ENCODE data around the gene ARMC7. TPM values are rescaled to one million over a fixed set of nuclear protein-coding genes. Genes with fewer than 3 reads are reported as not detected.

ARMC7 gene
- total and polyA plus RNA-seq, 3 donors from 2014 or later, result 10.0 to 12.6 (median 11.8) TPM

DNA sequence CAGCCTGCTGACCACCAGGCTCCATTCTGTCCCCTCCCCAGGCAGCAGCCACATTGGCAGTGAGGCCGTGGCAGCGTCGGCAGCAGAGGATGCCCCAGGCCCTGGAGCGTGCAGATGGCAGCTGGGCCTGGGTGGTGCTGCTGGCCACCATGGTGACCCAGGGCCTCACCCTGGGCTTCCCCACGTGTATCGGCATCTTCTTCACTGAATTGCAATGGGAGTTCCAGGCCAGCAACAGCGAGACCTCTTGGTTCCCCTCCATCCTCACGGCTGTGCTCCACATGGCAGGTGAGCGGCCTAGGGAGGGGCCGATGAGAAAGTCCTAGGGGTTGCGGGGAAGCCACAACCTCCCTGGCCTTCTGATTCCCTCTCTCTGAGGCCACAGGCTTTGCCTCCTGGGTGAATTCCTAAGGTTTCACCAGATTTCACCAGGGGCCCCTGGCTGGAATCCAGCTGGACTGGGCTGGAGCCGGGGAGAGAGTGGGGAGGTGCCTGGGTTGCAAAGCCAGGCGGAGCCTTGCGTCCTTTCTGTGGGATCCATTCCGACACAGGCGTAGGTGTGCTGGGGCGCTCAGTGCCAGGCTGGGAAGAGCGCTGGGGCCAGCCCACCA, 16.1 kb upstream of the ARMC7 start:
- intact Hi-C loops (cut with DNase I; ENCODE audit: low total_unique reads), result no loop called here
- DNase-seq, result no peak
- TF ChIP-seq POLR2A (IDR thresholded peaks at IDR 0.05), result no peak
- TF ChIP-seq, protein P1, sequence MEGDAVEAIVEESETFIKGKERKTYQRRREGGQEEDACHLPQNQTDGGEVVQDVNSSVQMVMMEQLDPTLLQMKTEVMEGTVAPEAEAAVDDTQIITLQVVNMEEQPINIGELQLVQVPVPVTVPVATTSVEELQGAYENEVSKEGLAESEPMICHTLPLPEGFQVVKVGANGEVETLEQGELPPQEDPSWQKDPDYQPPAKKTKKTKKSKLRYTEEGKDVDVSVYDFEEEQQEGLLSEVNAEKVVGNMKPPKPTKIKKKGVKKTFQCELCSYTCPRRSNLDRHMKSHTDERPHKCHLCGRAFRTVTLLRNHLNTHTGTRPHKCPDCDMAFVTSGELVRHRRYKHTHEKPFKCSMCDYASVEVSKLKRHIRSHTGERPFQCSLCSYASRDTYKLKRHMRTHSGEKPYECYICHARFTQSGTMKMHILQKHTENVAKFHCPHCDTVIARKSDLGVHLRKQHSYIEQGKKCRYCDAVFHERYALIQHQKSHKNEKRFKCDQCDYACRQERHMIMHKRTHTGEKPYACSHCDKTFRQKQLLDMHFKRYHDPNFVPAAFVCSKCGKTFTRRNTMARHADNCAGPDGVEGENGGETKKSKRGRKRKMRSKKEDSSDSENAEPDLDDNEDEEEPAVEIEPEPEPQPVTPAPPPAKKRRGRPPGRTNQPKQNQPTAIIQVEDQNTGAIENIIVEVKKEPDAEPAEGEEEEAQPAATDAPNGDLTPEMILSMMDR (IDR thresholded peaks at IDR 0.05), result no peak
- Histone ChIP-seq H3K27ac (no peak overlapping the region), H3K9me3 (no peaks in the 10 kb centered on the region), H3K4me1 (peaks cover 11% of the 10 kb centered on the region), H3K36me3 (ENCODE audit: low read depth, missing control alignments) (no peaks in the 10 kb centered on the region), H3K27me3 (no peaks in the 10 kb centered on the region), H3K4me3 (no peak overlapping the region)
- 90 to 92% methylated on average over 2 to 18 of the region's 18 CpGs for WGBS, 2 donors

DNA sequence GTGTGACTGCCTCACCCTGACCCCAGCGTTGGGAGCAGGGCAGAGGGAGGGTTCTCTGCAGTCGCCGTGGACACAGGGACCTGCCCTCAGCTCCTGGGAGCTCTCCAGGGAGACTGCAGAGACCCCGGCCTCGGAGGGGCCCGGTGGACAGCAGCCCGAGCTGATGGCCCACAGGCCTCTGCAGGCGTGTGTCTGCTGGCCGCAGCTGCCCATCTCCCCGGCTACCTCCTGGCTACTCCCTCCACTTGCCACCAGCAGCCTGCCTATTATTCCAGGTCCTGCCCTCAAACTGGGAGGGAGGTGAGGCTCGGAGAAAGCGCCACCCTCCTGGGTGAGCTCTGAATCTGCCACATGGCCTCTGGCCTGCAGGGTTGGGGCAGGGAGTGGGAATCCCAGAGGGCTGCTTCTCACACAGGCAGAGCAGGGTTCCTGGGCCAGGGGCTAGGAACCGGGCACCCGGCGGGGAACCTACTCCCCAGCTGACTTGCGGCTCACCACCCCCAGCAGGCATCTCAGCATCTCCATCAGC, 14.8 kb upstream of the ARMC7 start:
- H3K4me3 ChIP-seq, result no peak overlapping the region
- no peak overlapping the region for H3K27ac ChIP-seq
- 77 to 86% methylated on average over 10 to 16 of the region's 16 CpGs for WGBS, 2 donors
- H3K27me3 ChIP-seq, result no peaks in the 10 kb centered on the region
- no peak for DNase-seq
- peaks cover 11% of the 10 kb centered on the region for H3K4me1 ChIP-seq
- no peaks in the 10 kb centered on the region for H3K36me3 ChIP-seq (ENCODE audit: low read depth, missing control alignments)
- intact Hi-C loops (cut with DNase I; ENCODE audit: low total_unique reads), result no loop called here
- no peak for TF ChIP-seq POLR2A (IDR thresholded peaks at IDR 0.05)
- TF ChIP-seq, protein P1 (IDR thresholded peaks at IDR 0.05), result no peak
- H3K9me3 ChIP-seq, result no peaks in the 10 kb centered on the region

- H3K4me3 ChIP-seq, result no peak overlapping the region
- no peaks in the 10 kb centered on the region for H3K36me3 ChIP-seq (ENCODE audit: low read depth, missing control alignments)
- intact Hi-C loops (cut with DNase I; ENCODE audit: low total_unique reads), result no loop called here
- WGBS, 2 donors, result 69 to 76% methylated on average over 12 to 14 of the region's 14 CpGs
- H3K27me3 ChIP-seq, result no peaks in the 10 kb centered on the region
- no peaks in the 10 kb centered on the region for H3K9me3 ChIP-seq
- no peak for DNase-seq
- no peak overlapping the region for H3K27ac ChIP-seq
- peaks cover 5% of the 10 kb centered on the region for H3K4me1 ChIP-seq
- TF ChIP-seq POLR2A (IDR thresholded peaks at IDR 0.05), result no peak
- TF ChIP-seq, protein P1 (IDR thresholded peaks at IDR 0.05), result no peak
These were observed 13.6 kb upstream of the ARMC7 start for GRCh38 chr17:75096082-75096625.

GRCh38 chr17:75097865-75098264, 11.9 kb upstream of the ARMC7 start:
- no peak for DNase-seq
- Histone ChIP-seq H3K9me3 (no peaks in the 10 kb centered on the region), H3K27me3 (no peaks in the 10 kb centered on the region), H3K27ac (no peak overlapping the region), H3K4me3 (no peak overlapping the region), H3K4me1 (no peaks in the 10 kb centered on the region), H3K36me3 (ENCODE audit: low read depth, missing control alignments) (no peaks in the 10 kb centered on the region)
- WGBS, 2 donors, result 96 to 97% methylated on average over 7 of the region's 7 CpGs
- TF ChIP-seq POLR2A (IDR thresholded peaks at IDR 0.05), result no peak
- intact Hi-C loops (cut with DNase I; ENCODE audit: low total_unique reads), result no loop called here

GRCh38 chr17:75098861-75099260, 10.9 kb upstream of the ARMC7 start:
- TF ChIP-seq, protein P1 (IDR thresholded peaks at IDR 0.05), result no peak
- TF ChIP-seq POLR2A (IDR thresholded peaks at IDR 0.05), result no peak
- 82 to 96% methylated on average over 7 of the region's 7 CpGs for WGBS, 2 donors
- H3K4me1 ChIP-seq, result no peaks in the 10 kb centered on the region
- no peak for DNase-seq
- intact Hi-C loops (cut with DNase I; ENCODE audit: low total_unique reads), result no loop called here
- H3K27ac ChIP-seq, result no peak overlapping the region
- H3K4me3 ChIP-seq, result no peak overlapping the region
- no peaks in the 10 kb centered on the region for H3K9me3 ChIP-seq
- H3K36me3 ChIP-seq (ENCODE audit: low read depth, missing control alignments), result no peaks in the 10 kb centered on the region
- H3K27me3 ChIP-seq, result no peaks in the 10 kb centered on the region

Measured in testis (tissue), 3 donors.